Mononuclear cell (primary cell): Measurements from ENCODE around the gene REC8. TPM values are rescaled to one million over a fixed set of nuclear protein-coding genes. Genes with fewer than 3 reads are reported as not detected.
A peak's percentile ranks its signal among the peaks of the same experiment; 100 is the strongest.

ENCODE experiments used
- H3K27me3 ChIP-seq: 2 replicates; pipeline ENCODE4 v1.6.0; 2011; ENCODE audit warnings: low read length, control low read depth; ENCODE audit not compliant: insufficient read depth
- H3K4me1 ChIP-seq: 2 replicates; pipeline ENCODE4 v1.5.1; 2011; ENCODE audit warnings: mild to moderate bottlenecking, low read length, control low read depth; ENCODE audit not compliant: insufficient read depth
- H3K4me3 ChIP-seq: 2 replicates; pipeline ENCODE4 v1.5.1; 2011; ENCODE audit warnings: mild to moderate bottlenecking, low read length, moderate library complexity
- H3K9me3 ChIP-seq: 2 replicates; pipeline ENCODE4 v1.5.1; 2011; ENCODE audit warnings: low read depth, mild to moderate bottlenecking, control low read depth, low read length
- total RNA-seq: library from RNA; depleted of rRNA; stranded (reverse); fragments of >200 nt; gene quantifications from one replicate; pipeline ENCODE4 v1.2.3, GENCODE V29; 2012

Gene REC8
- total RNA-seq, 1 donor: 22.7 TPM

DNA sequence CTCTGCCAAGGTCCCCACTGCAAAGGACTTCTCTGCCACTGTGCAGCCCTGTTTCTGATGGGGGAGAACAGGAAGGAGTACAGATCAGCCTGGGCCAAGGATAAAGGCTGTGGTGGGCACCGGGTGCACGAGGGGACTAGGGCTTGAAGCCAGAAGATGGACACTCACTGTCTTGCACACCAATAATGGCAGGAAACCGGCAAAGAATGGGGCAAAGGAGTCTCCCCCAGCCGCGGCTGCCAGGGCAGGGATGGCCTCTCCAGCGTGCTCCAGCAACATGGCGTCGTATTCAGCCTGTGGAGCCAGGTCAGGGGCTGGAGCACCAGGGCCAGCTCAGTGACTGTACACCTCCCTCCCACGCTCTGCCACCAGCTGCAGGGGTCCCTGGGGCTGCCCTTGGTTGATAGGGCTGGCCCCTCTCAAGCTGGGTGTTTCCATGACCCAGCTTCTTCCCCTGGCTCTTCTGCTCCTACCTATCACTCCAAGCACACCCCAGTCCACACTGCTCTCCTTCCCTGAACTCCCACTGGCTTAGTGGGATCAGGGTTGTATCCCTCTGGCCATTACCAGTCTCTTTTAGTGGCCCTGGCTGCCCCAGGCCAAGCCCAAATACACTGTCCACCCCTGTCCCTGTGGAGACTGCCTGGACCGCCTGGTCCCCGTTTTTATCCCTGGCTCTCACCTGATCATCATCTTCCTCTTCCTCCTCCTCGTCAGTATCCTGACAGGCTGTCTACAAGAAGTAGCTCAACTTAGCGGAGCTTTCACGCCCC lies 10.4 kb downstream of the REC8 start:
- H3K4me1 ChIP-seq: peaks cover 6% of the 10 kb centered on the region
- H3K4me3 ChIP-seq: no peak overlapping the region
- H3K9me3 ChIP-seq: no peaks in the 10 kb centered on the region
- H3K27me3 ChIP-seq: no peaks in the 10 kb centered on the region

DNA sequence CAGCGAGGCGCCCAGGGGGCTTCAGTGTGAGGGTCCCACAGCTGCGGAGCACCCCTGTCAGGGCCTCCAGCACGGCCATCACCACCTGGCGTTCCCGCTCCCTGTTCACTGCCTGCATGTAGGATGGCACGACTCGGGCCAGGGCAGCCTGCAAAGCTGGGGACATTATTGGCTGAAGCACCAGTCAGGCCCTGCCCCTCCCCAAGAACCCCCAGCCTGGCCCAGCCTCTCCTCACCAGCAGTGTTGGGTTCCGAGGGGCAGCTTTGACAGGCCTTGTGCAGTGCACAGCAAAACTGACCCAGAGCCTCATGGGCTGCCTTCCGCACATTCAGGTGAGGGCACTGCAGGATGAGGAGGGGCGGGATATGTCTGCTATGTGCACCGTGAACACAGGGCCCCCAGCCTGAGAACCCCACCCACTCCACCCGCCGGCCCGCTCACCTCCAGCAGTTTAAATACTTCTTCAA lies 11.2 kb downstream of the REC8 start:
- no peaks in the 10 kb centered on the region for H3K27me3 ChIP-seq
- H3K4me3 ChIP-seq: no peak overlapping the region
- H3K4me1 ChIP-seq: peaks cover 13% of the 10 kb centered on the region
- no peaks in the 10 kb centered on the region for H3K9me3 ChIP-seq

DNA sequence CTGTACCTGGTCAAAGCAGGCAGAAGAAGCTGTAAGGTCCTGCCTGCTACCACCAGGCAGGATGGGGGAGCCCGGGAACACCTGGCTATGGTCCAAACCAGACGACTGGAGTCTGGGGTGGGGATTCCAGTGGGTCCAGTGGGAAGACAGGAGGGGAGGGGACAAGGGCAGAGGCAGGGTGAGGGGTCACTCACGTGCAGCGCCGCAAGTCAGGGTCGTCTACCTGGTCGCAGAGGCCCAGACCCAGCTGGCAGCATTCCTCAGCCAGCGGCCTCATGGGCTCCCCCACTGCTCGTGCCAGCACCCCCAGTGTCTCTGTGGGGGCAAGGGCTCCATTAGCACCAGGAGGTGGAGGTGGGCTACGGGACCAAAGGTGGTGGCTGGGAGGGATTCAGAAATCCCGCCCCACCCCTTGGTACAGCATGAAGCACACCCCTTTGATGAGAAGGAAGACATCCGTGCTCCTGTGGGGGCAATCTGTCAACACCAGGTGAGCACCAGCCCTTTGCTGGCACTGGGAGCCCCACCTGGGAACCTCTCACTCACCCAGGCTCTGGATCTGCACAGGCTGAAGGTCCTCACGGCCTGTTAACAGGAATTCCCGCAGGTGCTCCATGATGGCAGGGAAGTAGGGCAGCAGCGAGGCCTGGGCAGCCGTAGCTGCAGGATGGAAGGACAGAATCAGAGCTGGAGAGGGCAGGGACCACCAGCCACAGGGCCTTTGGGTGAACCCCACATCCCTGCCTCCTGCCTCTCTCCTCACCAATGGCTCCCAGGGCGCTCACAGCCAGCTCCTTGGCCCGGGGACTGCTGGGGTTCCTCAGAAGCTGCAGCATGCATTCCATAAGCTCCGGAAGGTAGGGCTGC lies 12.5 kb downstream of the REC8 start:
- no peak overlapping the region for H3K4me3 ChIP-seq

DNA sequence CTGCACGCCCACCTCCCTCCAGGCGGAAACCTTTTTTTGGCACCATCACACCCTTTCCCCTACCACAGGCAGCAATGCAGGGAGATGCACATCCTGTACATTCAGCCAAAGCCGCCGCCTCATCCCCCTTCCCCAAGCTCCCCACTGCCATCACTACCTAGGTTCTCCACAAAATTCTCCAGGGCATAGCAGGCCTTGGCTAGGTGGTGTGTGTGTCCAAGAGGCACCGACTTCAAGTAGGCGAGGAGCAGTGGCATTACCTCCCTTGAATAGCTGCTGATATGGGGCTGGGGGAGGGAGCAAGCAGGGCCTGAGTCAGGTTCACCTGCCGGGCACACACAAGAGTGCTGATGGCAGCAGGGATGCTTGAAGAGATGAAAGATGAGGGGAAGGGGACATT lies 13.1 kb downstream of the REC8 start:
- Histone ChIP-seq H3K27me3 (no peaks in the 10 kb centered on the region), H3K4me1 (peaks cover 27% of the 10 kb centered on the region), H3K9me3 (no peaks in the 10 kb centered on the region), H3K4me3 (no peak overlapping the region)

More for the DNA sequence above, 12.5 kb downstream of the REC8 start:
- Histone ChIP-seq H3K4me1 (peaks cover 24% of the 10 kb centered on the region), H3K9me3 (no peaks in the 10 kb centered on the region), H3K27me3 (no peaks in the 10 kb centered on the region)

DNA sequence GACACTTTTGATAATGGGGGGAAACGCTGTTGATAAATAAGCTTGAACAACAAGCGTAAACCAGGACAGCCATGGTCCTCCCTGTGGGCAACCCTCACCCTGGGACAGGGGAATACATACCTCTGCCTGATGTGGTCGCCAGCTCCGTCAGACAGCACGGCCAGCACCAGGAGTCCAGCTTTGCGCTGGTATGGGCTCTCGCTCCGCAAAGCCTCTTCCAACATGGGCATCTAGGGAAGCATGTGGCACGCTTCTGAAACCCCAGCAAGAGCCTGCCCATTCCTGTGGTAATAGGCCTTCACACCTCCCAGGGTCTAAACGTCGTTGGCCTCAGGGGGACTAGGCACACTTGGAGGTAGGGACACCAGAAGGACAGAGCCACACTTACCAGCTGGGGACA lies 13.9 kb downstream of the REC8 start:
- no peaks in the 10 kb centered on the region for H3K27me3 ChIP-seq
- peaks cover 27% of the 10 kb centered on the region for H3K4me1 ChIP-seq
- no peak overlapping the region for H3K4me3 ChIP-seq

DNA sequence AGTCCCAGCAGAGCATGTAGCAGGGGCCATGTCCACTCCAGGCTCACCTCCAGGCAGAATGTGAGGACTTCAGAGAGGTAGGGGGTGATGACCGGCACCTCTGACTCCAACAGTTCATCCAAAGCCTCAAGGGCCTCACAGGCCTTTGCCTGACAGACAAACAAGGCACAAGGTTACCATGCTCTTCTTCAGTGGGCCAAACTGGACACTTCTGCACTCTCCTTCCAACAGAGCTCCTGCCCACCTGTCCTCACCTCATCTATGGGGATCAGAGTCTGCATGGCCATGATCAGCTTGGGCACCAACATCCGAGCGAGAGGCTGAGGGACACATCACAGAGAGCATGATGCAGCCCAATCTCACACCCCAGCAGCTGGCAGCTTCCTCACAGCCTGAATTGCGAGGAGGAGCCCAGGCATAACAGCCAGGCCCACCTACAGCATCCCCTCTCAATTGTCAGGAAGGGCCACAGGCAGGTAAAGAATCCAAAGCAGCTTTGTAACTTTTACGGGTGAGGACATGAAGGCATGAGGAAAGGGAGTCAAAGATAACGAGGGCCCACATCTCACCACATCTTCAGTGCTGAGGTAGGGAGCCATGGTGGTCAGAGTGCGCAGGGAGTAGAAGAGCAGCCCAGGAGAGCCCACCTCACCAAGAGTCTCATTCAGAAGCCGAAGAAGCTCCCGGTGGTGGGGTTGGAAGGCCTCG lies 15.1 kb downstream of the REC8 start:
- no peaks in the 10 kb centered on the region for H3K9me3 ChIP-seq
- no peak overlapping the region for H3K4me3 ChIP-seq
- no peaks in the 10 kb centered on the region for H3K27me3 ChIP-seq
- H3K4me1 ChIP-seq: peaks cover 27% of the 10 kb centered on the region

More for the DNA sequence above, 13.9 kb downstream of the REC8 start:
- H3K9me3 ChIP-seq: no peaks in the 10 kb centered on the region

DNA sequence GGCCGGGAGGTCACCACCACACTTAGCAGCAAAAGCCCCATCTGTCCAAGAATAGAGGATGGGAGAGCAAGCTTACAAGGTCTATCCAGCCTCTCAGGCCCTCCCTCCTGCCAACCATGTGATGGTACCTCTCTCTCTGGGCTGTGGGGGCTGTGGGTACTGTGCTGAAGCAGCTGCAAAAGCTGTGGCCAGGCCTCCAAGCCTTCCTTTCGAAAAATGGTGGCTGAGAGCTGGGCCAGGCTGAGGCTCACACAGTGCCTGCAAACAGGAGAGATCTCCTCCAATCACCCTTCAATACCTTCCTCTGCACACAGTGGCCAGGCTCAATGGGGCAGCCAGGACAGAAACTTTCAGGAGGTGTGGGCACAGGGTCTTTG lies 15.6 kb downstream of the REC8 start:
- no peaks in the 10 kb centered on the region for H3K9me3 ChIP-seq
- H3K27me3 ChIP-seq: no peaks in the 10 kb centered on the region
- H3K4me1 ChIP-seq: peaks cover 27% of the 10 kb centered on the region
- H3K4me3 ChIP-seq: no peak overlapping the region

DNA sequence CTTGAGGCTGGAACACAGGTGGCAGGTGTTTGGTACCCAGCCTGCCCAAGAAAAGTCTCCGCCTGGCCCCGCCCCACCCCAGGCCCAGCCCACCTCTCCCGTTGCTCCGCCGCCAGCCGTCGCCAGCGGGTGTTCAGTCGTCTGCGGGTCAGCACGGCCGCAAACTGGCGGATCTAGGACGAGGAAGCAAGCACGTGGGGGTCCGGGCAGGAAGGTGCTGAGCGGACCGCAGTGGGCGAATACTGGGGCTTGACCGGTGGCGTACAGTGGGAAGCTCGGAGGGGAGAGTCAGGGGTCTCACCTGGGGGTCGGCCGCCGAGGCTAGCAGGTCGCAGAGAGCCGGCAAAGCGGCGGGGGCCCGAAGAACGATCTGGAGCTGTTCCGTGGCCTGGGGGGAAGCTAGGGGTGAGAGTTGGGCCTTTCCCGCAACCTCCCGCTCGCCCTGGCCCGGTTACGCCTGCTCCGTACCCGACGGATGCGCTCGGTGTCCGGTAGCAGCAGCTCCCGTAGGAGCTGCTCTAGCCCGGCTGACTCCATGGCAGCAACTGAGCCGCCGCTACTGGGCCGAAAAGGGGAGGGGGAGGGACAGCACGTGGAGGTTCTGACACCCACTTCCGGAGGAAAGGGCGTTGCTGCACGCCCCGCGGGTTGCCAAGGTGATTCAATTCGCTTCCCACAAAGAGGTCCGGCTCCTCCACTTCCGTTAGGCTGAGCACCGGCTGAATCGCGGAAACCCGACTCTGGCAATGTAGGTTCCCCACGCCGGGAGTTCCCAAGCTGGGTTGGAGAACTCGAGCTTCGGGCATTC lies 16.6 kb downstream of the REC8 start, which contains the start of gene IPO4:
TSS of gene IPO4 (minus strand) at position 566 of the 808 bp plus-strand sequence. CDS start at position 537, 29 bp downstream.
- Histone ChIP-seq H3K4me1 (peaks cover 27% of the 10 kb centered on the region), H3K27me3 (no peaks in the 10 kb centered on the region), H3K4me3 (peak within 1 kb of the TSS; percentile 57), H3K9me3 (no peaks in the 10 kb centered on the region)

DNA sequence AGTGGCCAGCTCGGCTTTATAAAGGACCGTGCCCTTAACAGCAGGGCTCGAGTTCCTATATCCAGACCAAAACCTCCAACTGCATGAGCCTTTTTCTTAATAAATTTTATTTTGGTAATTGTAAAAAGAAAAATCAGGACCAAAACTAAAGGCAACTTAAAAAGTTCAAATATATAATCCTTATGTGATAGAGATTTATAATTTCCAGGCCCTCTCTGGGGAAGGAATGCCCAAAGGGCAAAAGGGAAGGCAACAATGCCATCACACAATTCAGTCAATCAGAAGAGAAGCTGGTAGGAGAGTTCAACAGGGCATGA lies 17.1 kb downstream of the REC8 start:
- Histone ChIP-seq H3K4me1 (peaks cover 27% of the 10 kb centered on the region), H3K9me3 (no peaks in the 10 kb centered on the region), H3K4me3 (no peak overlapping the region), H3K27me3 (no peaks in the 10 kb centered on the region)

DNA sequence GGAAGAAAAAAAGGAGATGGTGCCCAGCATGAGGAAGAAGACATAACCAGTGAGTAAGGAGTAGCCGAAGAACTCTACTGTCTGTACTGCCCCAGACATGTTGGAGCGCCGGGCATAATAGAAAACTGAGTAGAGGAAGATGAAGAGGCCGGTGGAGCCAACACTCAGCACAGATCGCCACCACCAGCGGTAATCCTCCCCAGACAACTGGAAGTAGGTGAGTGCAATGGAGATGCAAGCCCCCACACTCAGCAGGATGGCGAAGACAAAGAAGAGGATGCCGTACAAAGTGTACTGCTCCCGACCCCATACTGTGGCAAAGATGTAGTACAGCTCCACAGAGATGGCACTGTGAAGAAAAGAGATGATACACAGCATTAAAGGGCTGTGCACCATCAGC lies 17.6 kb downstream of the REC8 start:
- Histone ChIP-seq H3K27me3 (no peaks in the 10 kb centered on the region), H3K9me3 (no peaks in the 10 kb centered on the region), H3K4me3 (no peak overlapping the region), H3K4me1 (peaks cover 31% of the 10 kb centered on the region)

DNA sequence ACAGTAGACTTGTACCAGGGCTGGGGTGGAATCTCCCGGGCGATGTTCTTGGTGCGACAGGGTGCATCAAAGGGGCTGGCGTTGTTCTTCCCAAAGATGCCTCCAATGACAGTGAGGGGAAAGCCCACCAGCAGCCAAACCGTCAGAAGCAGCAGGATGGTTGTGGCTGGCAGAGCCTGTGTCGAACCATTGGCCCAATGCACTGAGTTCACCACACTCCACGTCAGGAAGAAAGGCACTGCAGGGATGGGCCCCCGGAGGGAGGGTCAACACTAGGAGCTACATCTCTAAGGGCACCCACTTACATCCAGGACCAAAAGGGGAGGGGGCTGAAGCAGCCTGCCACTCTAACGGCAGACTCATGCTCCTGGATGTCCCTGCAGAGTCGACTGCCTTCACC lies 18.5 kb downstream of the REC8 start:
- no peaks in the 10 kb centered on the region for H3K9me3 ChIP-seq
- peaks cover 37% of the 10 kb centered on the region for H3K4me1 ChIP-seq
- no peak overlapping the region for H3K4me3 ChIP-seq
- no peaks in the 10 kb centered on the region for H3K27me3 ChIP-seq

DNA sequence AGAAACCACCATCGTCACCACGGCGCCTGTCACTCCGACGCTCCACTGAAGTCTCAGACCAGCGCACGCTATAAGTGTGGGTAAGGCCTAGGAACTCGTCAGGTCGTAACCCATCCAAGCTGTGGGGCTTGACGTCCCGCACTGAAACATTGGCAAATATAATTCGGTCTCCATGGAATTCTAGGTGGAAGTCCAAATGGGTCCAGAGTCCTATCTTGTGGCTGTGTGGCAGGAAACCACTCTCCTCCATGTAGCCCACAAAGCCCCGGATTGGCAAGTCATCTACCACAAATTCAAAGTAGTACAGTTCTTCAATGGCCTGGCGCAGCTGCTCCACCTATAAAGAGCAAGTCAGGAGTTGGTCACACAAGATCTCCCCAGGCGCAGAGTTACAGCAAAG lies 21.1 kb downstream of the REC8 start:
- Histone ChIP-seq H3K4me3 (no peak overlapping the region), H3K4me1 (peaks cover 43% of the 10 kb centered on the region), H3K9me3 (no peaks in the 10 kb centered on the region), H3K27me3 (no peaks in the 10 kb centered on the region)

DNA sequence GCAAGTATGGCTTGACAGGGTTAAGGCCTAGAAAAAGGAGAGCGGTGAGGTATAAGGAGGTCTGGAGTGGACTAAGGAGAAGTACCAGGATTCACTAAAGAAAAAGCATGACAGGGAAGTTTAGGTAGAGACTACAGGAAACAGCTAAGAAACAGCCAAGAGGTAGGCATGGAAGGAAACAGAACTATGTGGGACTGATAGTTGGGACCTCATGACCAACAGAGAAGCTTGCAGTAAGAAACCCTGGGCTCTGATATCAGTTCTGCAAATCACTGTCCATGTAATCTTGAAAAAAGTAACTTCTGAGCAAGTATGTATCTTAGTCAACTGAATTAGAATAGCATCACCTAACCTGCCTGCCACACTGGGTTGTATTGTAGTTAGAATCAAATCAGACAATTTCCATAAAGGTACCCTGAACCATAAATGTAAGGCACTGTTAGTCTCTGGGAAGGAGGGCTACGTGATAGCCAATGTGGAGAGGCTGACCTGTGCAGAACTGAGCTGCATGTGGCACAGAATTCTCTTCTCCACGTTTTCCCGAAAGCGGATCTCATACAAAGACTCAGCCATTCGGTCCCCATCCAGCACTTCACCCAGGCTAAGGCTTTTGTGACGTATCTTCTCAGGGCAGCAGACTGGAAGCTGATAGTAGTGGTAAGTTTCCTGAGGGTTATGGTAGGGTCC lies 22.4 kb downstream of the REC8 start:
- Histone ChIP-seq H3K27me3 (no peaks in the 10 kb centered on the region), H3K4me3 (no peak overlapping the region), H3K4me1 (peaks cover 39% of the 10 kb centered on the region), H3K9me3 (no peaks in the 10 kb centered on the region)

DNA sequence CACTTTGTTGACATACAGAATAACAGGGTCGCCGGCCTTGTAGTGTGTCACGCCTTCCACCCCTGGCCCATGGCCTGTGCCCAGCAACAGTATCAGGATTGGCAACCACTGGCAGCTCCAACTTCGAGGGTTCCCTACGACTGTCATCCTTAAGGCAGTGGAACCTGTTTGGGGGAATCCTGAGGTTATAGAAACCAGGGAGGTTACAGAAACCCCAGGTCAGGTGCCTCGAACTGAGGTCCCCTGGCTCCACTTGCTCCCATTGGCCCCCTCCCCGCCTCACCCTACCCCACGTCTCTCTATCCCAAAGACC lies 22.9 kb downstream of the REC8 start:
- no peaks in the 10 kb centered on the region for H3K9me3 ChIP-seq
- H3K27me3 ChIP-seq: no peaks in the 10 kb centered on the region
- H3K4me3 ChIP-seq: peak overlapping the region; percentile 67

More for the DNA sequence above, 22.9 kb downstream of the REC8 start:
- H3K4me1 ChIP-seq: peaks cover 36% of the 10 kb centered on the region
